Gastroesophageal sphincter (tissue), 4 donors: ENCODE measurements around the gene ASB2. TPM values are rescaled to one million over a fixed set of nuclear protein-coding genes. Genes with fewer than 3 reads are reported as not detected.

Source experiments
- ATAC-seq: fragments of 150-250 bp; one replicate; pipeline ENCODE4 v1.9.1; 2016; ENCODE audit warnings: mild to moderate bottlenecking, moderate library complexity
- H3K27ac ChIP-seq, 4 donors: fragments of 200-600 bp; sonication (generic) in 3 of 4; 1 replicate in 3 of 4; 2 replicates in 1 of 4; pipeline ENCODE4 v1.5.1; 2016 to 2019
- H3K27me3 ChIP-seq: fragments of 200-600 bp; sonication (generic); one replicate; pipeline ENCODE4 v1.5.1; 2019
- H3K36me3 ChIP-seq, 2 donors: fragments of 200-600 bp; sonication (generic); one replicate each; pipeline ENCODE4 v1.5.1; 2019; ENCODE audit warnings: control low read depth in 1 of 2
- H3K4me1 ChIP-seq, 3 donors: fragments of 200-600 bp; sonication (generic); 1 replicate in 2 of 3; 2 replicates in 1 of 3; pipeline ENCODE4 v1.5.1; 2016 to 2019; ENCODE audit warnings: control low read depth in 2 of 3
- H3K4me3 ChIP-seq, 2 donors: fragments of 200-600 bp; sonication (generic); one replicate each; pipeline ENCODE4 v1.5.1; 2019; ENCODE audit warnings: mild to moderate bottlenecking in 1 of 2, moderate library complexity in 1 of 2
- H3K9me3 ChIP-seq, 3 donors: fragments of 200-600 bp; sonication (generic); one replicate each; pipeline ENCODE4 v1.5.1; 2017 to 2019; ENCODE audit warnings: control low read depth in 2 of 3
- EP300 ChIP-seq: sonication (generic); formaldehyde crosslinking; IDR thresholded peaks from one replicate; pipeline ENCODE4 v1.6.1; 2017; ENCODE audit warnings: antibody characterized with exemption, mild to moderate bottlenecking
- POLR2A ChIP-seq, 2 donors: fragments of 450-650 bp; IDR thresholded peaks; one replicate each; pipeline ENCODE4 v1.6.1; 2017; ENCODE audit warnings: antibody characterized with exemption in 2 of 2, mild to moderate bottlenecking in 2 of 2, moderate library complexity in 1 of 2
- POLR2AphosphoS5 ChIP-seq: sonication (generic); formaldehyde crosslinking; IDR thresholded peaks from one replicate; pipeline ENCODE4 v1.6.1; 2017; ENCODE audit warnings: antibody characterized with exemption
- WGBS, 2 donors: methylation state at CpG; one replicate each; pipeline ENCODE4 v1.1.5; 2018; ENCODE audit warnings: low coverage in 1 of 2; 5-methylcytosine and 5-hydroxymethylcytosine counted together
- total RNA-seq, 4 donors: library from RNA; depleted of rRNA; stranded (reverse); fragments of >200 nt; gene quantifications; one replicate each; pipeline ENCODE4 v1.1.0, GENCODE V29; 2016
- TF ChIP-seq, protein P1 (sequence below), 4 experiments: fragments of 200-600 bp in 2 of 4; fragments of 450-650 bp in 2 of 4; sonication (generic) in 1 of 4; IDR thresholded peaks; one replicate each; pipeline ENCODE4 v1.5.1; 2017 to 2019; ENCODE audit warnings: antibody characterized with exemption in 4 of 4, mild to moderate bottlenecking in 2 of 4, moderate library complexity in 2 of 4

The ASB2 gene
- total RNA-seq, 4 donors from 2014 or later: 118 to 208 (median 120) TPM

DNA sequence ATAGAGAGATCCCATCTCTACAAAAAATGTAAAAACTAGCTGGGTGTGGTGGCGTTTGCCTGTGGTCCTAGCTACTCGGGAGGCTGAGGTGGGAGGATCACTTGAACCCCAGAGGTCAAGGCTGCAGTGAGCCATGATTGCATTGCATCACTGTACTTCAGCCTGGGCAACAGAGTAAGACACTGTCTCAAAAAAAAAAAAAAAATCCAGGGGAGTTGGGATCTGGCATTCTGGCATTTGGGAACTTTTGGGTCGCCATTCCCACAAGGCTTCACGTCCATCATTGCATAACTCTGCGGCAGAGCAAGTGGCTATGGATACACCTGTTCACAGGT, 83.9 kb downstream of the ASB2 start:
- Histone ChIP-seq H3K36me3 (no peaks in the 10 kb centered on the region), H3K9me3 (no peaks in the 10 kb centered on the region), H3K4me1 (peaks cover 0 to 18% (median 7%) of the 10 kb centered on the region in 3 donors), H3K27ac (no peak overlapping the region), H3K4me3 (no peak overlapping the region), H3K27me3 (no peaks in the 10 kb centered on the region)
- TF ChIP-seq EP300: no peak
- TF ChIP-seq, protein P1, sequence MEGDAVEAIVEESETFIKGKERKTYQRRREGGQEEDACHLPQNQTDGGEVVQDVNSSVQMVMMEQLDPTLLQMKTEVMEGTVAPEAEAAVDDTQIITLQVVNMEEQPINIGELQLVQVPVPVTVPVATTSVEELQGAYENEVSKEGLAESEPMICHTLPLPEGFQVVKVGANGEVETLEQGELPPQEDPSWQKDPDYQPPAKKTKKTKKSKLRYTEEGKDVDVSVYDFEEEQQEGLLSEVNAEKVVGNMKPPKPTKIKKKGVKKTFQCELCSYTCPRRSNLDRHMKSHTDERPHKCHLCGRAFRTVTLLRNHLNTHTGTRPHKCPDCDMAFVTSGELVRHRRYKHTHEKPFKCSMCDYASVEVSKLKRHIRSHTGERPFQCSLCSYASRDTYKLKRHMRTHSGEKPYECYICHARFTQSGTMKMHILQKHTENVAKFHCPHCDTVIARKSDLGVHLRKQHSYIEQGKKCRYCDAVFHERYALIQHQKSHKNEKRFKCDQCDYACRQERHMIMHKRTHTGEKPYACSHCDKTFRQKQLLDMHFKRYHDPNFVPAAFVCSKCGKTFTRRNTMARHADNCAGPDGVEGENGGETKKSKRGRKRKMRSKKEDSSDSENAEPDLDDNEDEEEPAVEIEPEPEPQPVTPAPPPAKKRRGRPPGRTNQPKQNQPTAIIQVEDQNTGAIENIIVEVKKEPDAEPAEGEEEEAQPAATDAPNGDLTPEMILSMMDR (IDR thresholded peaks at IDR 0.05): no peak
- TF ChIP-seq POLR2AphosphoS5: no peak
- TF ChIP-seq POLR2A (IDR thresholded peaks at IDR 0.05): no peak
- ATAC-seq: no peak
- WGBS, 2 donors: 52 to 60% methylated on average over 3 to 5 of the region's 5 CpGs

- no peak for ATAC-seq
- TF ChIP-seq EP300: no peak
- TF ChIP-seq, protein P1 (IDR thresholded peaks at IDR 0.05): no peak
- no peak for TF ChIP-seq POLR2AphosphoS5
- no peak for TF ChIP-seq POLR2A (IDR thresholded peaks at IDR 0.05)
- Histone ChIP-seq H3K36me3 (no peaks in the 10 kb centered on the region), H3K4me3 (no peak overlapping the region), H3K27me3 (no peaks in the 10 kb centered on the region), H3K9me3 (no peaks in the 10 kb centered on the region), H3K4me1 (peaks cover 0 to 18% (median 7%) of the 10 kb centered on the region in 3 donors), H3K27ac (no peak overlapping the region)
- 70 to 93% methylated on average over 2 to 3 of the region's 15 CpGs for WGBS, 2 donors
Measured at GRCh38 chr14:93891756-93892504, 84.4 kb downstream of the ASB2 start.

- TF ChIP-seq, protein P1 (IDR thresholded peaks at IDR 0.05): no peak
- TF ChIP-seq POLR2A (IDR thresholded peaks at IDR 0.05) (no peak), EP300 (no peak), POLR2AphosphoS5 (no peak)
- 72 to 77% methylated on average over 3 to 4 of the region's 9 CpGs for WGBS, 2 donors
Measured at GRCh38 chr14:93889739-93890483, 86.5 kb downstream of the ASB2 start.

GRCh38 chr14:93888995-93889394, 87.4 kb downstream of the ASB2 start:
- Histone ChIP-seq H3K4me3 (no peak overlapping the region), H3K4me1 (peaks cover 0 to 15% (median 7%) of the 10 kb centered on the region in 3 donors), H3K9me3 (peaks cover 0 to 7% (median 0%) of the 10 kb centered on the region in 3 donors), H3K27me3 (peaks cover 5% of the 10 kb centered on the region), H3K36me3 (no peaks in the 10 kb centered on the region), H3K27ac (no peak overlapping the region)
- 35 to 52% methylated on average over 5 to 7 of the region's 12 CpGs for WGBS, 2 donors
- no peak for ATAC-seq
- TF ChIP-seq, protein P1 (IDR thresholded peaks at IDR 0.05): no peak
- TF ChIP-seq EP300: no peak
- peak; percentile 61 for TF ChIP-seq POLR2AphosphoS5
- TF ChIP-seq POLR2A (IDR thresholded peaks at IDR 0.05): no peak

More at GRCh38 chr14:93889739-93890483, 86.5 kb downstream of the ASB2 start:
- H3K9me3 ChIP-seq: peaks cover 0 to 7% (median 0%) of the 10 kb centered on the region in 3 donors
- H3K4me1 ChIP-seq: peaks cover 0 to 18% (median 7%) of the 10 kb centered on the region in 3 donors
- no peaks in the 10 kb centered on the region for H3K36me3 ChIP-seq
- ATAC-seq: no peak
- H3K27ac ChIP-seq: no peak overlapping the region
- H3K4me3 ChIP-seq: no peak overlapping the region
- H3K27me3 ChIP-seq: peaks cover 5% of the 10 kb centered on the region
